Superior temporal gyrus (tissue), 1 donor: ENCODE results near the gene CLEC4F.
"Not testable (repeated sequence)": the region's sequence is repeated elsewhere in the genome, so short reads cannot be mapped to it uniquely, and the experiment has no call there.

Source experiments
- DNase-seq: peaks from one replicate; pipeline ENCODE4 v3.0.0-alpha.2; 2016; ENCODE audit errors: extremely low spot score

CLEC4F gene

DNA sequence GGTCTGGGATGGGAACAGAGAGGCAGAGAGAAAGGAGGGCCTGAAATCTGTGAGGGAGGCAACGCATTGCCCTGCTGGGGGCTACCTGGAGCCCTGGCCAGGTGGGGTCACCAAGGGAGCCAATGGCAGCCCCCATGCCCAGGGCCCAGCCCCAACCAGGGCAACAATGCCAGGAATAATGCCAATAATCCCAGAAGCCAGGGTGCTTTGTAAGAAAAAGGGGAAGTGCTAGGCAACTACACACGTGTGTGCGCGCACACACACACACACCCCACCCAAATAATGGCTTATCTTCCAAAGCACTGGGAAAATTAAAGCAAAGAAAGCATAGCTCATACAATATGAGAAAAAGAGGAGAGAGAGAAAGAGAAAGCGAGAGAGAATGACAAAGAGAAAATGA is 7.0 kb upstream of the CLEC4F start:
- no peak for DNase-seq

GRCh38 chr2:70826696-70827350 is 6.4 kb upstream of the CLEC4F start:
- no peak for DNase-seq

GRCh38 chr2:70823249-70823648 is 2.9 kb upstream of the CLEC4F start:
- no peak for DNase-seq

GRCh38 chr2:70822843-70823242 is 2.4 kb upstream of the CLEC4F start:
- DNase-seq: no peak

GRCh38 chr2:70817284-70817954 is 3.0 kb downstream of the CLEC4F start:
- DNase-seq: no peak

GRCh38 chr2:70816726-70817125 is 3.7 kb downstream of the CLEC4F start:
- no peak for DNase-seq

GRCh38 chr2:70808983-70809958 is 11.1 kb downstream of the CLEC4F start:
- DNase-seq: no peak

- DNase-seq: no peak
Measured at GRCh38 chr2:70807828-70808118, 12.6 kb downstream of the CLEC4F start.

- DNase-seq: no peak
Measured at GRCh38 chr2:70807102-70807827, 13.1 kb downstream of the CLEC4F start.

DNA sequence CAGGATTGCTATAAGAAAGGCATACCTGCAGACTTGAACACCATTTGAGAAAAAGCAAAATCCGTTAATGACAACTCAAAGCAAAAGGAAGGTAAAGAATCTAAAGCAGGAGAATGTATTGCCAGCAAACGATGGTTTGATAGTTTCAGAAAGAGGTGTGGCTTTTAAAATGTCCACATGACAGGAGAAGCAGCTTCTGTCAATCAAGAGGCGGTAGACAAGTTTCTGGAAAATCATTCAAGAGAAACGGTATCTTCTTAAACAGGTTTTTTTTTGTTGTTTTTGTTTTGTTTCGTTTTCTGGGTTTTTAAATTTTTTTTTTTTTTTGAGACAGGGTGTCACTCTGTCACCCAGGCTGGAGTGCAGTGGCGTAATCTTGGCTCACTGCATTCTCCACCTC is 13.8 kb downstream of the CLEC4F start:
- DNase-seq: no peak

GRCh38 chr2:70806013-70806412 is 14.4 kb downstream of the CLEC4F start:
- no peak for DNase-seq

GRCh38 chr2:70801607-70802263 is 18.7 kb downstream of the CLEC4F start:
- no peak for DNase-seq

DNA sequence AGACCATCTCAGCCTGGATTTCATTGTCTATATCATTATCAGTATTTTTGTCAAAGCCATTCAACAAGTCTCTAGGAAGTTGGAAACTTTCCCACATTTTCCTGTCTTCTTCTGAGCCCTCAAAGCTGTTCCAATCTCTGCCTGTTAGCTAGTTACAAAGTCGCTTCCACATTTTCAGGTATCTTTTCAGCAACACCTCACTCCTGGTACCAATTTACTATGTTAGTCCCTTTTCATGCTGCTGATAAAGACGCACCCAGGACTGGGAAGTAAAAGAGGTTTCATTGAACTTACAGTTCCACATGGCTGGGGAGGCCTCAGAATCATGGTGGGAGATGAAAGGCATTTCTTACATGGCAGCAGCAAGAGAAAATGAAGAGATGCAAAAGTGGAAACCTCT is 20.7 kb downstream of the CLEC4F start:
- DNase-seq: no peak

DNA sequence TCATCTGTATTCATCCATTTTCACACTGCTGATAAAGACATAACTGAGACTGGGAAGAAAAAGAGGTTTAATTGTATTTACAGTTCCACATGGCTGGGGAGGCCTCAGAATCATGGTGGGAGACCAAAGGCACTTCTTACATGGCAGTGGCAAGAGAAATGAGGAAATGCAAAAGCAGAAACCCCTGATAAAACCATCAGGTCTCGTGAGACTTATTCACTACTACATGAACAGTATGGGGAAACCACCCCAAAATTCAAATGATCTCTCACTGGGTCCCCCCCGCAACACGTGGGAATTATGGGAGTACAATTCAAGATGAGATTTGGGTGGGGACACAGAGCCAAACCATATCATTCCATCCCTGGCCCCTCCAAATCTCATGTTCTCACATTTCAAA is 22.4 kb downstream of the CLEC4F start:
- DNase-seq: not testable (repeated sequence)

GRCh38 chr2:70797506-70797905 is 22.9 kb downstream of the CLEC4F start:
- DNase-seq: no peak

DNA sequence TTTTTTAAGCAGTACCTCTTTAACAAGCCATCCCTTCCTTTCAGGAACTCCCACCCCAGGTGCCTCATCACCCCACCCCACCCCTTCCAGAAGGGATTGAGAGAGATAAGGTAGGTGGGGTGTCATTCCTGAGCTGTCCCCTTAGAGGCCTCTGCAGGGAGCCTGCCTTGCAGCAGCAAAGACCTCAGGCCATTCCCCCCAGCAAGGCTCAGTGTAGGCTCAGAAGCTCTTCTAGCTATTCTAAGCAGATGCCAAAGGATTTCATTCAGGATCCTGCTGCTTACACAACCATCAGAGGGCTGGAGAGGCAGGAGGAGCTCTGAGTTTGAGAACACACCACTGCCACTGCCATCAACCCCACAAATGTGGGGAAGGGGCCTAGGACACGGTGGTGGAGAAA is 24.1 kb downstream of the CLEC4F start:
- DNase-seq: no peak

- DNase-seq: no peak
Measured at GRCh38 chr2:70795164-70795995, 25.0 kb downstream of the CLEC4F start.

GRCh38 chr2:70793450-70793849 is 26.9 kb downstream of the CLEC4F start:
- DNase-seq: no peak

DNA sequence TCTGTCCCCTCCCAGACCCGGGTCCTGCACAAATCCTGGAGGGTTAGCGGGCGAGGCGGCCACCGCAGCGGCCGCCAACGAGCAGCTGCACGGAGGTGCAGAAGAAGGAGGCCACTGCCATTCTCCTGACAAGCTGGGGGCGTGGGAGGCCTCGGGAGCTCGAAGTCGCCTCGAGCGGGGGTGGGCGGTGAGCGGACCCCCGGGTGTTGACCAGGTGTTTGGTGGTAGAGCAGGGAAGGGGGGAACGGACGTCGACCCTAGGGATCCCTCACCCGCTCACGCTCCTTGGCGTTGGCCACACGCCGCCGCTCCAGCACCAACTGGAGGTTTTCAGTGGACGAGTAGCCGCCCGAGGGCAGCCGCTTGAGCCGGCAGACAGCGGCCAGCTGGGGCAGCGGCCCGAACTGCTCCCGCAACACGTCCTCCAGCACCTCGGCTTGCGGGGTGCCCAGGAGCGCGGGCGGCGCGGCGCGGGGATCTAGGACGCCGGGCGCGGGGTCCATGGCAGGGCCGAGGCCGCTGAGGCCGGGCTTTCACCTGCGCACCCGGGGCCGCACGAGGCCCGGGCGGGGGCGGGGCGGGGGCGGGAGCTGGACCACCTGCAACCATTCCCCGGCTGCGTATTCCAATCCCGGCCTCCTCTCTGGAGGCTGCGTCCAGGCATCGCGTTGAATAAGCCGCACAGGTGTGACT is 30.1 kb downstream of the CLEC4F start, which contains the start of gene FIGLA:
FIGLA (minus strand) TSS at position 508 of the 693 bp plus-strand sequence; CDS start at position 503, 5 bp downstream.
- DNase-seq: no peak
